Stimulated activated CD4-positive, alpha-beta T cell treated with anti-CD3 and anti-CD28 coated beads, Interleukin-12 subunit alpha, Interleukin-12 subunit beta, amount 100 ng/mL, for 24 hours (primary cell): ENCODE measurements around the gene IFT43.

Source experiments
- DNase-seq, 2 experiments: peaks; one replicate each; pipeline ENCODE4 v3.0.0-alpha.2; 2020; ENCODE audit warnings: low read depth in 2 of 2

The IFT43 gene

GRCh38 chr14:76080025-76080424, 94.5 kb downstream of the IFT43 start:
- DNase-seq: no peak

- DNase-seq: no peak
Observed at GRCh38 chr14:76080471-76080870, 94.9 kb downstream of the IFT43 start.

GRCh38 chr14:76081642-76082041, 96.1 kb downstream of the IFT43 start:
- DNase-seq: no peak

GRCh38 chr14:76083796-76084765, 98.5 kb downstream of the IFT43 start:
- no peak for DNase-seq

- no peak for DNase-seq
Observed at GRCh38 chr14:76085358-76085757, 99.8 kb downstream of the IFT43 start.

- DNase-seq: no peak
Observed at GRCh38 chr14:76086636-76087035, 101.1 kb downstream of the IFT43 start.

GRCh38 chr14:76088326-76088725, 102.8 kb downstream of the IFT43 start:
- DNase-seq: no peak

GRCh38 chr14:76088771-76089571, 103.4 kb downstream of the IFT43 start:
- DNase-seq: no peak

- DNase-seq: no peak
Observed at GRCh38 chr14:76089575-76089974, 104.0 kb downstream of the IFT43 start.

- no peak for DNase-seq
Observed at GRCh38 chr14:76090616-76091391, 105.2 kb downstream of the IFT43 start.

GRCh38 chr14:76093077-76093476, 107.5 kb downstream of the IFT43 start:
- DNase-seq: no peak

- DNase-seq: no peak
Observed at GRCh38 chr14:76096257-76096656, 110.7 kb downstream of the IFT43 start.

- no peak for DNase-seq
Observed at GRCh38 chr14:76097547-76097946, 112.0 kb downstream of the IFT43 start.

GRCh38 chr14:76098047-76098446, 112.5 kb downstream of the IFT43 start:
- DNase-seq: no peak

- DNase-seq: no peak
Observed at GRCh38 chr14:76098916-76099675, 113.5 kb downstream of the IFT43 start.

- DNase-seq: no peak
Observed at GRCh38 chr14:76100236-76100635, 114.7 kb downstream of the IFT43 start.

- no peak for DNase-seq
Observed at GRCh38 chr14:76101391-76102379, 116.1 kb downstream of the IFT43 start.

- DNase-seq: no peak
Observed at GRCh38 chr14:76104802-76105355, 119.3 kb downstream of the IFT43 start.

- no peak for DNase-seq
Observed at GRCh38 chr14:76106188-76106587, 120.6 kb downstream of the IFT43 start.
